HG02759 (cell line): ENCODE measurements around the gene SLX4IP.

Experiments
- ATAC-seq: cut with Tn5 transposase; IDR thresholded peaks from one replicate; pipeline ENCODE4 v1.9.1; 2021; ENCODE audit warnings: mild to moderate bottlenecking, moderate library complexity; ENCODE audit not compliant: unreplicated experiment

SLX4IP gene

DNA sequence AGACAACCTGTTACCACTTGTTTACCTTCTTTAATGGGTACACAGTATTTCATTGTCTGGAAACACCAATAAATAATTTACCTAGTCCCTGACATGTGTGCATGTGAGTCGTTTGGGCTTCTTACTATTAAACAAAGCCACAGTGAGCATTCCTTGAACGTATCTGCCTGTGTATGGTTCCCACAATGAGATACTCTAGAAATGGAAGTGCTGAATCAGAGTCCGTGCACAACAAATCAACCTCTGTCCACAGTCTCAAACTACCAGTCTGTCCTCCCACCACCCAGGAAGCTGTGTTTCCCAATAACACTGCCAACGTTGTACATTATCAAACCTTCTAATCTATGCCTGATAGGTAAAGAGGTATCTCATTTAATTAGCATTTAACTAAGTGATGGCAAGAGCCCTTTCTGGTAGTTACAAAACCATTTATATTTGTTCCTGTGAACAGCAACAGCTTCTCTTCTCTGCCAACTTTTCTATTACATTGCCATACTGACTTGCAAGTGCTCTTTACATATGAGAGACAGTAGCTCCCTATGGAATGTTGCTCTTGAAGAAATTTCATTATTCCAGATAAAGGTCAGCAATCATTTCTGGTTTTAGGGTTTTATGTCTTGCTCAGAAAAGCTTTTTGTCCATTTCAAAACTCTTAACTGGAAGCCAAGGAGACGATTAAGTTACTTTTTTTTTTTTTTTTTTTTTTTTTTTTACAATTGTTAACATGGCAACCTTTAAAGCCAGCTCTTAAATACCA is 223.9 kb downstream of the SLX4IP start:
- ATAC-seq: no peak

DNA sequence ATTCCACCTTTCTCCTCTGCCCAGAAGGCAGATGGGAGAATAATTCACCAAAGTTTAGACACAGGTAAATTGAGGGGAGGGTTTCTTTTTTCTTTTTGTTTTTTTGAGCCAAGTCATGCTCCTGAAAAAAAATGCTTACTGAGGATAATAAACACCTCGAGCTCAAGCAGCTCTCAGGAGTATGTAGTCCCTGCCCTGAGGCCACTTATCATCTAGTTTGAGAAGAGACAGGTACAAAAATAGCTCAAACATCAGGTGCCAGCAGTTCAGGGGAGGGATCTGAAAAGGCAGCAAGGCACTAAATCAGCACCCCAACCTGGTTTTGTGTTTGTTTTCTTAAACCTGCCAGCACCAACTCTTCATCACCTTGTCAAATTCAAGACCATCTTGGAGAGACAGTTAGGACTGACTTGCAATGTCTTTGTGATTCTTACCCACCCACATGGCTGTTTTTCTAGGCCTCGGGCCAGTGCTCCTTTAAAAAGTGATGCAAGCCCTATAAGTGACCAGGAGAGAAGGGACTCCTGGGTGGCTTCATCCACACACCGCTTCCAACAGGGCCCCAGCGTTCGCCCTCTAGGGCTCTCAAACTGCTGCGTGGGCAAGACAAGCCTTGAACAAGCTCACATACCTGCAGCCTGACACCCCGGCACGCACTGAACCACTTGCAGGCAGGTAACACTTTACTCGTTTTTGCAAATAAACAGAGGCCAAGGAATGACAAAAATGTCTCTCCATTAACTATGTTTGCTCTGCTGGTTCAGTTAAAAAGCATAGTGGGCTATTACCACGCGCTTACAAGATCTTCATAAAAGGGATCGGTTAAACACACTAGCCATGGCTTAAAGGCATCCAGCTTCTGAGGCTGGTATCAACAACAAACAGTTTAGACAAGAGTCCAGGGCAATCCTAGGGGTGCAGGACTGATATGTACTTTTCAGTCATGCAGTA is 224.8 kb downstream of the SLX4IP start:
- no peak for ATAC-seq

- ATAC-seq: no peak
Measured at GRCh38 chr20:10660661-10661060, 225.6 kb downstream of the SLX4IP start.

DNA sequence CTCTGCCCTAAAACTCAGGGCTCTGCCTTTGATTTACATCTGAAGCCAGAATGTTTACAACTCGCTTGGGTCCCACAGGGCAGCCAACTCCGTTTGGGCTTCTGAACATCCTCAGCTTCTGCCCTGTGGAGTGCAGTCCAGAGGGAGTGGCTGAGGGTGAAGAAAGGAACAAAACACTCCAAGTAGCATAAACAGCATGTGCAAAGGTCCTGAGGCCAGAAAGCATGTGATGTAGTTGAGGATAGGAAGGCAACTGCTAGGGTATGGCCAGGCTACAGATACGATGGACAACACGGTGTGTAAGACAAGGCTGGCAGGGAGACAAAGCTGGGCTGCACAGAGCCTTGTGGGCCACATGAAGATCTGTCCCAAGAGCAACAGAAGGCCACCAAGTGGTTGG is 226.2 kb downstream of the SLX4IP start:
- ATAC-seq: no peak

DNA sequence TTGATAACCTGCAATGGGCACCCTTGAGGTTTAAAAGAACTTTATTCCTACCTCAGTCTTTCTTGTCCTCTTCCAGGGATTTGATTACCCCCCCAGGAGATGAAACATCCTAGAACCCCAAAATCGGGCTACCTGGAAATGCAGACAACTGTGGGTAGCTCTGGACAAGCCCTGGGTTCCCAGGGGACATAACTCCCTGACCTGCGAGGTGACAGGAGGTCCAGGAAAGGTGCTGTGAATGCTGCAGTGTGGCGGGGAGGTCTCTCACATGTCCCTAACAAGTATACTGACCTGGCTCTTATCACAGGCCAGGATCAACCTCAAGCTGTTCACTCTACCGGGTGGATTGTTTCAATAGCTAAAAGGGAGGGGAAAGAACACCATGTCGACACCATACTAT is 227.0 kb downstream of the SLX4IP start:
- ATAC-seq: no peak

GRCh38 chr20:10662661-10663458 is 227.8 kb downstream of the SLX4IP start:
- no peak for ATAC-seq

DNA sequence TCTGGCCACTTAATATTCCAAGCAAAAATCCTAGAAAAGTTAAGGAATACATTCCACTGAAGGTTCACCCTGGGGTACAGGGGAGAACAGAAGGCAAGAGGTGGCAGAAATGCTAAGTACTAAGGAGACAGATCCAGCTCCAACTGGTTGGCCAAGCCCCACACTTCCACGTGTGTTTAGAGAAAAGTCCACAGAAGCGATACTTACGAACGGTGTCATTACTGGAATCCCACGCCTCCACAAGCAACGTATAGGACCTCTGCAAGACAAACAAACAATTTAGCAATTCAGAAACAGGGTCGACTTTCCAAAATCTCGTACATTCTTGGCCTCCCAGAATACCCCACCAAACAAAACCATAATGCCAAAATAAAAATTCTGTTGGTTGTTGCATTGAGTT is 228.7 kb downstream of the SLX4IP start:
- no peak for ATAC-seq

DNA sequence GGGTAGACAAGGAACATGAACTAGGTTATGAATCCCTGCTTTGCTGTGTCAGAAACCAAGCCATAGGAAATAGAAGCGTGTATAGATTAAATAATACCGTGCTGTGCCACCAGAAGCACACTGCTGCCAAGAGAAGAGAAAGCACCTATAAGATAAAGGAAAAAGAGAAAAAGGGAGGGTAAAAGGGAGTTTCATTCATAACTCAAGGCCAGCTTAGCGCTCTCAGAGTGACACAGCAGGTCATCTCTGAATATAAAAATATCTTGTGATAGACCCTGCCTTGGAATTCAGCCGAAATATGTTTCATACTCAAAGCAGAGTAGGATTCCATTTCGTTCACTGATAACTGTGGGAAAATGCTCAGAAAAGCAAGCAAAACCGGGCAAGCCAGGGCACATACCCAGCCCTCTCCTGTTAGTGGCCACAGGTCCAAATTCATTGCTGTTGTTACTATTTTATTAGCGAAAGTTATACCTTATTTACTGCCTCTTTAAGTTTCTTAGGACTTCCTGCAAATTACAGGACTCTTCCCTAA is 230.0 kb downstream of the SLX4IP start:
- no peak for ATAC-seq

GRCh38 chr20:10665791-10666190 is 230.7 kb downstream of the SLX4IP start:
- ATAC-seq: no peak

DNA sequence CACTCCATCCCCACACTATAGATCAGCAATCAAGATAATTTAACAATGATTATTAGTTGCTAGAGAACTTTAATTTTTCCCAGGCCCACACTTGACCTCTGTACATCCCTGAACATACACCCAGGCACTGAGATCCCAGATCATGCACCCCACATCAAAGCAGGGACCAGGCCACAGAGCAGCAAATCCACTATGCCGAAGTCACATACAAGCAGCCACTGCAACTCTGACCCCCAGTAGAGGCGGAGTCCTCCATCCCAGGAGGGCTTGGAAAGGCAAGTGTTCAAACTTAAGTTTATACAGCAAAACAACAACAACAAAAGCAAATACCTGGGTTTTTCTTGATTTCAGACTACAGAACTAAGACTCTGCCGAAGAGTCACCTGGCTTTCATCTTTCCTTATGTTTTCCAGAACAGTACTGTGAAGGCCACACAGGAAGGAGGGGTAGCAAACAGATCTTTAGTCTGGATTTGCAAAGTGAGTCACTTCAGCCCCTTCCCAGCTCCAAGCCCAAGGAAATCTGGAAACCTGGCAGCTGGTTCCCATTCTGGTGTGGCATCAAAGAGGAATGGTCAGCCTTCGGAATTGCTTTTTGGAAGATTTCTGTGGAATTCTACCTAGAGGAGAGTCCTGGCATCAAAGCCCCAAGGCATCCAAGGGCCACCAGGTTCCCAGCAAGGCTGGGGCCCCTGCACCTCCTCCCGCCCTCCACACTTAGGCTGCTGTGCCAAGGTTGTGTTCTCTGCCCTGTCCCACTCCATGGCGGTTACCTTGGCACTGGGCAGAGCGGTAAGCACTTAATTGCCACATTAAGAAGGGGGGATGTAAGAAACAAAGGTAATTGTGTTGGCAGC is 231.3 kb downstream of the SLX4IP start:
- no peak for ATAC-seq

DNA sequence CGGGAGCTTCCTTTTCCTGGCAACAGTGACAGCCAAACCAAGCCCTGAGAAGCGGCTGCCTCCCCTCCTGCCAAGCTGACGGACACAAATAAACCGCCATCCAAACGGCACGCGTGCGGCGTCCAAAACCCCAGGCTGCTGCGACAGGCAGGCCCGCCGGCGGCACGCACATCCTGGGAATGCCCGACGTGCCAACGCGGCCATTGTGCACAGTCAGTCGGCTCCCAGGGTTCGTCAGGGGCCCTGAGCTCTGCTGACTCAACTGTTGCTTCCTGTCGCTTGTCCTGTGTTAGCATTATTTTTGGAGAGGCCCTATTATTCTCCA is 231.9 kb downstream of the SLX4IP start:
- ATAC-seq: no peak

DNA sequence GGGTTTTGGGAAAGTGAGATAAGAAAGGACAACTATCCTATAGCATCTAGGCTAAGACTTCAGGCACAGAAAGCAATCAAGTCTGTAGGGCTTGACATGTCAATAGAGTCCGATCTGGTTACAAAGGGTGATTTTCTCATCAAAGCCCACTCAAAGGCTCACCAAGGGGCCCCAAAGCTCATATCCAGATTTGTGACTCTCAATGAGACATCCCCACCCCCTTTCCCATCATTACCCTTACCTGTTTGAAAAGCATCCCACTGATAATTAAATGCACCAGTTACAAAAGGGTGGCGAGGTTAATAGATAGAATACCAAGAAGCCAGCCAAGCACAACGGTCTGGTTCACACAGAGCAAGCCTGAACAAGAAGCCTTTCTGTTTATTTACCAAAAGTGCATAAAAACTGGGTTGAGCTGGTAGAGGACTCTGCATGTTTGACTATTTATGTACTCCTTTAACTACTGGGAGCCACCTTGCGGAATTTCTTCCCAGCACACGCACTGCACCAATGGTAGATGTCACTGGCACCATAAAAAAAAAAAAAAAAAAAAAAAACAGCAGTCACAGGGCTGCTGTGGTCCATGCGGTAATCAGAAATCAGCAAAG is 232.6 kb downstream of the SLX4IP start:
- ATAC-seq: no peak

- ATAC-seq: no peak
Measured at GRCh38 chr20:10668677-10669368, 233.7 kb downstream of the SLX4IP start.

DNA sequence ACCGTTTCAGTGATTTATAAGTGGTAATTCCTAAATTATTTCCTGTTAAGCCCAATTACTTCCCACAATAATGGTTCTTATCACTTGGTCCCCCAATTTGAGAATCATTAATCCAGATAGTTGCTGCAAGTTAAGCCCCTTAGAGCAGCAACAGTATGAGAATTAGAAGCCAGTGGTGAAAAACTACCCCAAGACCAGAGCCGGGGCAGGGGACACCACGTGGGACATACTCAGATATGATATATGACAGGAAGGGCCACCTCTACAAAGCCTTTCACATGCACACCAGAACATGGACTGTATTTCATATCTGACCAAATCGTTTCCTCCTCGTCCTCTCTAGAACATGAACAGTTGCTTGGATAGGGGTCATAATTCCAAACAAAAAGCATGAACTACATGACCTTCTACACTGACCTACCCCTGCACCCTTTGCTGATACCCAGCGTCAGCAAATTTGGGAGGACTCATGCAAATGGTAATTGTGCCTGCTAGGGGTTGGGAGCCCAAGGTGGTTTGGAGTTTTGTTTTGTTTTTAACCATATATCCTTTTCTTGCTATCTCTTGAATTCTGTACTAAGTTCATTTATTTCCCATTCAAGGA is 234.8 kb downstream of the SLX4IP start:
- ATAC-seq: no peak

- ATAC-seq: peak; percentile 24
Measured at GRCh38 chr20:10670501-10671220, 235.6 kb downstream of the SLX4IP start.

DNA sequence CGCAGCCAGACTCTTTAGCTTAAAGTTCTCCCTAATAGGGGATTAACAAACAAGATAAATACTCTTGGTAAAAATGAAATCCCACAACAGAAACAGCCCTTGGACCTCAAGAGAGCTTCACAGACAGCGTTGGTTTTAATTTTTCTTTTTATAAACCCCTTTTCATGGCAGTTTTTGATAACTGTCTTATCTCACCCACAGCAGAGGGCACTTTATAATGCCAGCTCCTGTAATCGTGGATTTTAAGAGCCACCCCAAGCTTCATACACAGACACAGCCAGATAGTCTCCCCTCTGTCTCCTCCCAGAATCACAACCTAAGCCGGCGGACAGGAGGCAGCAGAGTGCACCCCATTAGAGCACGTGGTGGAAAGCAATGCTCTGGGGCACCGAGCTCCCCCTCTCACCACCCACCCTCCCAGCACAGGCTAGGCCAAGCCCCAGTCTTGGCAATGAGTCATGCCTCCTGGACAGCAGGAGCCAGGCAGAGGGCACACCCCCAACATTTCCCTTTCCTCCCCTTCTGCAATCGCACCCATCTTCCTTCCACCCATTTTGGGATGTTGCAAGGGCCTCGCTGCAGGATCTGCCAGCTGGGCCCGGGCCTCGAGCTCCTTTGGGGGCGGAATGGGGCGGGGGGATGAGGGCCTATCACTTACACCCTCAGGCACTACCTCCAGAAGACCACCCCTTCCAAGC is 236.3 kb downstream of the SLX4IP start:
- ATAC-seq: peak; percentile 21

GRCh38 chr20:10671919-10672623 is 237.0 kb downstream of the SLX4IP start:
- ATAC-seq: no peak
